GM12801 (cell line): Measurements from ENCODE around the gene WDR17.

Source experiments
- CTCF ChIP-seq: IDR thresholded peaks from one replicate; pipeline ENCODE4 v1.5.1; 2011; ENCODE audit warnings: control low read depth; ENCODE audit not compliant: insufficient read length; ENCODE audit errors: extremely low read depth

Gene WDR17

GRCh38 chr4:176189891-176190795 is 124.5 kb downstream of the WDR17 start:
- no peak for TF ChIP-seq CTCF

- TF ChIP-seq CTCF, result no peak
Observed at GRCh38 chr4:176191974-176192373, 126.3 kb downstream of the WDR17 start.

GRCh38 chr4:176193126-176193525 is 127.5 kb downstream of the WDR17 start:
- TF ChIP-seq CTCF, result no peak

- no peak for TF ChIP-seq CTCF
Observed at GRCh38 chr4:176193938-176194337, 128.3 kb downstream of the WDR17 start.

- no peak for TF ChIP-seq CTCF
Observed at GRCh38 chr4:176195184-176195978, 129.7 kb downstream of the WDR17 start, which contains the start of gene SPATA4. SPATA4 (minus strand) TSS chr4:176195585; CDS start chr4:176195562, 23 bp downstream.

GRCh38 chr4:176198316-176198903 is 132.8 kb downstream of the WDR17 start:
- TF ChIP-seq CTCF, result no peak

- no peak for TF ChIP-seq CTCF
Observed at GRCh38 chr4:176205299-176205698, 139.7 kb downstream of the WDR17 start.
